Activated CD4-positive, alpha-beta T cell treated with anti-CD3 and anti-CD28 coated beads, Interleukin-2, amount 50 U/mL, for 4 hours (primary cell): ENCODE results near the gene ATG9B.

Experiments
- DNase-seq, 2 experiments: peaks; one replicate each; pipeline ENCODE4 v3.0.0-alpha.2; 2020

Gene ATG9B

DNA sequence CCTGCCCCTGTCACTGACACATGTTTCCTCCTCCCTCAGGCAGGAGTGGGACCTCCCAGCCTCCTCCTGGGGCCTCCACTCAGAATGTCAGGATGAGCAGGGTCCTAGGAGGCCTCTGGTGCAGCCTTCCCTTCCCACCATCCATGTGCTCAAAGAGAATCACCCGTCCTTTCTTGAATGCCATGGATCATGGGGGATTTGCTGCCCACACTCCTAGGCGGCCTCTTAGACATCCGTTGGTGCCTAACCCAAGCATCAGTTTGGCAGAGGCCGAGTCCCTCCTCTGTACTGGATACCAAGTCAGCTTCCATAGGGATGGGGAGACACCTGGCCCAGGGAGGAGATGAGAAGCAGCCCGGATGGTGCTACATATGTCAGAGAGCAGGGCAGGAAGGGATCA lies 26.5 kb downstream of the ATG9B start:
- no peak for DNase-seq

DNA sequence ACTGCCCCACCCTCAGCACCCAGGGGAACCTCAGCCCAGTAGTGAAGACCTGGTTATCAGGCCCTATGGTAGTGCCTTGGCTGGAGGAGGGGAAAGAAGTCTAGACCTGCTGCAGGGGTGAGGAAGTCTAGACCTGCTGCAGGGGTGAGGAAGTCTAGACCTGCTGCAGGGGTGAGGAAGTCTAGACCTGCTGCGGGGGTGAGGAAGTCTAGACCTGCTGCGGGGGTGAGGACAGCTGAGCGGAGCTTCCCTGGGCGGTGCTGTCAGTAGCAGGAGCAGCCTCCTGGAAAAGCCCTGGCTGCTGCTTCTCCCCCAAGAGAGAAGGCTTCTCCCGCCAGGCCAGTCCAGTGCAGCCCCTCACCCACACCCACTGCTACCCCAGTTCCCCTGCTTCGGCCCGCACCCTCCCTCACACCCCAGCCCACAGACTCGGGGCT lies 27.2 kb downstream of the ATG9B start:
- no peak for DNase-seq

DNA sequence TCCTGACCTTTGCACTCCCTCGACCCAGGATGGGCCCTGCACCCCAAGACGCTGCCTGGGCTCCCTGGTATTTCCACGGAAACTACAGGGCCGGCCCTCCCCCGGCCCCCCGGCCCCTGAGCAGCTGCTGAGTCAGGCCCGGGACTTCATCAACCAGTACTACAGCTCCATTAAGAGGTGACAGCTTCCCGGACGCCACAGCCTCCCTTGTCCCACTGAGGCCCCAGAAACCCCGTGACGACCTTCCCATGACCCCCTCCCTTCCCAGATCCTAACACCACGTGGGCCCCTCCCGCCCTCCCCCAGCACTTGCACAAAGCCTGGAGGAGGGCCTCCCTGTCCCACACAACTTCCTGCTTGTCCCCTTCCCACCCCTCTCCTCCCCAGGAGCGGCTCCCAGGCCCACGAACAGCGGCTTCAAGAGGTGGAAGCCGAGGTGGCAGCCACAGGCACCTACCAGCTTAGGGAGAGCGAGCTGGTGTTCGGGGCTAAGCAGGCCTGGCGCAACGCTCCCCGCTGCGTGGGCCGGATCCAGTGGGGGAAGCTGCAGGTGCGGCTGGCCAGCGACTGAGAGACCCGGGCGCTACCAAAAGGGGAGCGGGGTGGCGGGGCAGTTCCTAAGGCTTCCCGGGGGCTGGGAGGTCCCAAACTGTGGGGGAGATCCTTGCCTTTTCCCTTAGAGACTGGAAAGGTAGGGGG lies 27.8 kb downstream of the ATG9B start:
- DNase-seq: no peak

DNA sequence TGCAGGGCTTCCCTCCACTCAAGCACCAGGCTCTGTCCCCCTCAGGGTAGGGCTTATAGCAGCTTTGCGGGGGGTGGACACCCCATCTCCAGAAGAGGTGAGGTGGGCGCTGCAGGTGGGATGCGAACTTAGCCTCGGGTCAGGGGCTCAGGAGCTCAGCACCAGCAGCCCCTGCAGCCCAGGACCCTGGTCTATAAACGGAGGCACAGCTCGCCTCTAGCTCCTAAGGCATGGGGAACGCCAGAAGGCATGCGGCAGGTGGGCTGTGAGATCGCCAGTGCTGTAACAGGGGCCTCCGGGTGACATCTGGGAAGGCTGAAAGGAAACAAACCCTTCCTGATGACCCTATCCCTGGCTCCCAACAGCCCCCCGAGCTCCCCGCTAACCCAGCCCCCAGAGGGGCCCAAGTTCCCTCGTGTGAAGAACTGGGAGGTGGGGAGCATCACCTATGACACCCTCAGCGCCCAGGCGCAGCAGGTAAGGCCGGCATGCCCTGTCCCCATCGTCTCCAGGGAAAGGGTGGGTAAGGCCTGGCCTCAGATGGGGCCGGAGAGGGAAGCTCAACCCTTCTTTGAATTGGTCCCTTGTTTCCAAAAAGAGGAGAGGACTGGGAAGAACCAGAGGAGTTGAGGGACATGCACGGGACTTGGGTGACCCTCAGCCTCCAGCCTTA lies 29.3 kb downstream of the ATG9B start:
- DNase-seq: no peak

DNA sequence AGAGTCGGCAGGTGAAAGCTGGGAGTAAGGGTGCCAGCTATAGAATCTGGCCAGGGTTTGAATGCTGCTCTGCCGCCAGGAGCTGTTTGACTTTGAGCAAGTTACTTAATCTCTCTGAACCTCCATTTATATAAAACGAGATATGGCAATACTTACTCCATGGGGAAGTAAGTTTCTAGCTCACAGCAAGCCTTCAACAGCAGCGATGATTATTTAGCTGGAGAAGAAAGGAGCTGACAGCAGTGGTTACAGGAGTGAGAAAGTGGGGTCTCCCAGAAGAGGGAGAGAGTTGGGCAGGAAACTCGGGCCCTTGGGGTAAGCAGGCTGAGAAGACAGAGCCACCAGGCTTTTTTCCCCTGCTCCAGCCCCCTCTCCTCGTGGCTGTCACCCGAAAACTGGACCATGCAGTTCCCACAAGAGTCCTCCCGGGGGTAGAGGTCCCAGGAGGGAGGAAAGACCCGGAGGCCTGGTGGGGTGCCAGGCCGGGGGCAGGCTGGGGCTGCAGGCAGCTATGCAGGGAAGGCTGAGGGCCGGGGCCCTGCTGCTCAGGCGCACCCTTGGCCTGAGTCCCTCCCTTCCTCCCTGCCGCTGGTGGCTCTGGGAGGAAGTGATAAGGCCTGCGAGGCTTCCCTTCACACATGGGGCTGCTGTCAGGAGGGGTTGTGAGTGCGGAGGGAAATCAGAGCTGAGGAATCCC lies 30.0 kb downstream of the ATG9B start:
- DNase-seq: no peak

DNA sequence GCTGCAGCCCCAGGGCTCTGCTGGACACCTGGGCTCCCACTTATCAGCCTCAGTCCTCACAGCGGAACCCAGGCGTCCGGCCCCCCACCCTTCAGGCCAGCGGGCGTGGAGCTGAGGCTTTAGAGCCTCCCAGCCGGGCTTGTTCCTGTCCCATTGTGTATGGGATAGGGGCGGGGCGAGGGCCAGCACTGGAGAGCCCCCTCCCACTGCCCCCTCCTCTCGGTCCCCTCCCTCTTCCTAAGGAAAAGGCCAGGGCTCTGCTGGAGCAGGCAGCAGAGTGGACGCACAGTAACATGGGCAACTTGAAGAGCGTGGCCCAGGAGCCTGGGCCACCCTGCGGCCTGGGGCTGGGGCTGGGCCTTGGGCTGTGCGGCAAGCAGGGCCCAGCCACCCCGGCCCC lies 30.8 kb downstream of the ATG9B start:
- no peak for DNase-seq

DNA sequence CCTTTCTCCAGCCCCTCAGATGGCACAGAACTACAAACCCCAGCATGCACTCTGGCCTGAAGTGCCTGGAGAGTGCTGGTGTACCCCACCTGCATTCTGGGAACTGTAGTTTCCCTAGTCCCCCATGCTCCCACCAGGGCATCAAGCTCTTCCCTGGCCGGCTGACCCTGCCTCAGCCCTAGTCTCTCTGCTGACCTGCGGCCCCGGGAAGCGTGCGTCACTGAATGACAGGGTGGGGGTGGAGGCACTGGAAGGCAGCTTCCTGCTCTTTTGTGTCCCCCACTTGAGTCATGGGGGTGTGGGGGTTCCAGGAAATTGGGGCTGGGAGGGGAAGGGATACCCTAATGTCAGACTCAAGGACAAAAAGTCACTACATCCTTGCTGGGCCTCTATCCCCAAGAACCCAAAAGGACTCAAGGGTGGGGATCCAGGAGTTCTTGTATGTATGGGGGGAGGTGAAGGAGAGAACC lies 31.4 kb downstream of the ATG9B start:
- DNase-seq: no peak

DNA sequence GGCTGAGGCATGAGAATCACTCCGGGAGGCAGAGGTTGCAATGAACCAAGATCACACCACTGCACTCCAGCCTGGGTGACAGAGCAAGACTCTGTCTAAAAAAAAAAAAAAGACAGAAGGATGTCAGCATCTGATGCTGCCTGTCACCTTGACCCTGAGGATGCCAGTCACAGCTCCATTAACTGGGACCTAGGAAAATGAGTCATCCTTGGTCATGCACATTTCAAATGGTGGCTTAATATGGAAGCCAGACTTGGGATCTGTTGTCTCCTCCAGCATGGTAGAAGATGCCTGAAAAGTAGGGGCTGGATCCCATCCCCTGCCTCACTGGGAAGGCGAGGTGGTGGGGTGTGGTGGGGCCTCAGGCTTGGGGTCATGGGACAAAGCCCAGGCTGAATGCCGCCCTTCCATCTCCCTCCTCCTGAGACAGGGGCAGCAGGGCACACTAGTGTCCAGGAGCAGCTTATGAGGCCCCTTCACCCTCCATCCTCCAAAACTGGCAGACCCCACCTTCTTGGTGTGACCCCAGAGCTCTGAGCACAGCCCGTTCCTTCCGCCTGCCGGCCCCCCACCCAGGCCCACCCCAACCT lies 32.1 kb downstream of the ATG9B start:
- no peak for DNase-seq

DNA sequence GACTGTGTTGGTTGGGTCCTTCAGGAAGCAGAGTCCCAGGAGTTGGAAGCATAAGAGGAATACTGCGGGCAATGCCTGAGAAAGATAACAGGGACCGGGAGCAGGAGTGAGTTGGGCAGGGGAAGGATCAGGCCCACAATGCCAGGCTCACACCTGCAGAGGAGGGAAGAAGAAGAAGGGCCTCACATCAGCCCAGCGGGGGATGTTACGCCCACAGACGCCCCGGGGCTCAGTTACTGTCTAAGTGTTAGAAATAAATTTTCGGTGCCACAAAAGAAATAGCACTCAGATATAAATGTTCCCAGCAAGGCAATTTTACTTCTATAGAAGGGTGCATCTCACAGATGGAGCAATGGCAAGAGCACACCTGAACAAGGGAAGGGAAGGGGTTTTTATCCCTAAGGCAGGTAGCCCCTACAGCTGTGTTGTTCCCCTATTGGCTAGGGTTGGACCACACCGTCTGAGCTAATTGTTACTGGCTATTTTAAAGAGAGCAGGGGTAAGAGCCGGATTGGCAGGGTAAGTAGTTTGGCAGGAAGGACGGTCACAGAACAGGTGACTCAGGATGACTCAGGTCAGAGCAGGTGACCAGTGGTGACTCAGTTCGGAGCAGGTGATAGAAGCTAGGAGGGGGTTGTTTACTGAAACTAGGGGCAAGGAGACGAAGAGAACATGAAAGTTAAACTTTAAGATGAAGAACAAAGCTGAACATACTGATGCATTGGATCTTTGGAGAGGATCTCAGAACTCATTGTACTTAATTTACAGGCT lies 33.7 kb downstream of the ATG9B start, which contains the start of gene NOS3:
Gene NOS3 (plus strand): TSS at position 602 of the 771 bp plus-strand sequence. CDS start 2,787 bp downstream, outside the sequence.
- no peak for DNase-seq

DNA sequence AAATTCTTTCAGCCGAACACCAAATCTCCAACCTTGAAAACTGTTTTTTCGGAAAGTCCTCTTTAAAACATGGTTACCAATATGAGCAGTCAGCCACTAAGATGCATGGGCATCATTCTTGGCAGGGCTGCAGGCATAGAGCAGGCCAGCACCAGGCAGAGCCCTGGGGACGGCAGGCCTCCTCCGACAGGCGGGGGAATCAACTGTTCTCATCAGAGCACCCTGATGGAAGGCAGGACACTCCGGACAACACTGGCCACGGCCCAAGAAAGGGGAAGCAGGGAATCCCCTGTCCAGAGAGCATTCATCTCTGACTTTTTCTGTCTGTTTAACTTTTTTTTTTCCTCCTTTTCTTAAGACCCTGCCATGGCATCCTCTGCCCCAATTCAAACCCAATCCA lies 34.8 kb downstream of the ATG9B start:
- no peak for DNase-seq

DNA sequence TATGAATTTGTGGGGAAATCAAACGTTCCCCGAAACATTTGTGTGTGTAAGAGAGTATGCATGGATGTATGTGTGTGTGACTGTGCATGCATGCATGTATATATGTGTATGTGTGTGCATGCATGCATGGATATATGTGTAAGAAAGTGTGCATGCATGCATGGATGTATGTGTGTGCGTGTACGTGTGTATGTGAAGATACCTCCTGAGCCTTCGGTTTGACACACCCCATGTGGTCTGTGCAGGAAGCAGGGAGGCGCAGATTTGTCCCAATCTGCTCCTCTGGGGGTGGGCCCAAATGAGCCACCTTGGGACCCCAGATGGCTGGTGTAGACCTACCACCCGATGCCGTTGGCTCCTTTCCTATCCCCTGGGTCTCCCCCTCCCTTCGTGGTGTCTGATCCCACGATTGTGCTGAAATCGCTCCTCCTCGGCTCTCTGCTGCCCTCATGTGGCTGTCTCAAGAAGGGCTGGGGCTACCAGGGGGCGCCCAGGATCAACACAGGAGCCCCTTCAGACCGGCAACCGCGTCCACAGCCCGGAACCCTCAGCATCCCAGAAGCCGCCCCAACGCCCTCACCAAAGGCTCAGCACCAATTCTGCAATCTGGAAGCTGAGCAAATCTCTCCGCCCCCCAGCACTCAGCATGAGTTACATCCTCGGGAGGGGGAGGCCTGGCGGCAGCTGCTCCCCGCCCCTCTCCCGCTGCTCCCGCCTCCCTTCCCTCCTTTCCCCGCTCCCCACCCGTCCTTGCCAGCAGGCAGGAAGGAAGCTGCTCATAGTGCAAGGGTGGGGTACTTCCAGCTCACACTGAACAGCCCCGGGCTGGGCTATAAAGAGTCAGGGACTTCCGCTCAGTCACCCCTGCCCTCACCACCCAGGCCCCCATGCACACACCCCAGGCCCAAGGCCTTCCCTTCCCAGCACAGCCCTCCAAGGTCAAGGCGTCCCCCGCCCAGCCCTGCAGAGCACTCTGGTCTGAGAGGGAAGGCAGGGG lies 35.8 kb downstream of the ATG9B start:
- DNase-seq: peak; percentile 62 to 66

DNA sequence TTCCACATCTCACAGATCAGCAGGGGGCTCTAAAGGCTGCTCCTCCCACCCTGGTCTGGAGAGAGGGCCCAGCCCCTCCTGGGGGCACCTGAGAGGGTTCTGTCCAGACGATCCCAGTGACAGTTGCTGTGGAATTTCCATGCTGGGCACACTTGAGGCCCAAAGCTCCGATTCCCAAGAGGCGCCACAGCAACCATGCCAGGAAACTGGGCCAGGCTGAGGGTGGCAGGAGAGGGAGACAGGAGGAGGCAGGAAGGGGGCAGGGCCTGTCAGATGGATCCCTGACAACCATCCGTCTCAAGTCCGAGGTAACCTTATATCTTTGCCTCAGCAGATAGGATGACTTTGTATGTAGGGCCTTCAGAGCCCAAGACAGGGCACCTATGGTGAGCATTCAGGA lies 37.7 kb downstream of the ATG9B start:
- DNase-seq: no peak

DNA sequence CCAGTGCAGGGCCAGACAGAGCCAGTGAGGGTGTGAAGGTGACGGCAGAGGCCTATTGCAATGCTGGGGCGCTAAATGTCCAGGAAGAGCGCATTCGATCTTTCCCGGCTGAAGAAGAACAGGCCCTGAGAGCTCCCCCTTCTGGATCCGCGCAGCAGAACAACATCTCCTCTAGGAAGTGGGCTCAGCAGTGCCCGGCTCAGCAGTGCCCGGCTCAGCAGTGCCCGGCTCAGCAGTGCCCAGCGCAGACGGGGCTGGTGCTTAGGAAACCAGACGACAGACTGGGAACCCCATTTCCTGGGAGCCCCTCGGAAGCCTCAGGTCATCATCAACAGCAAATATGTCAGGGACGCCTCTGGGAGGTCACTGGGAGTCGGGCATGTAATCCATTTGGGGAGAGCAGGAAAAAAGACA lies 38.2 kb downstream of the ATG9B start:
- DNase-seq: peak; percentile 54 to 56

DNA sequence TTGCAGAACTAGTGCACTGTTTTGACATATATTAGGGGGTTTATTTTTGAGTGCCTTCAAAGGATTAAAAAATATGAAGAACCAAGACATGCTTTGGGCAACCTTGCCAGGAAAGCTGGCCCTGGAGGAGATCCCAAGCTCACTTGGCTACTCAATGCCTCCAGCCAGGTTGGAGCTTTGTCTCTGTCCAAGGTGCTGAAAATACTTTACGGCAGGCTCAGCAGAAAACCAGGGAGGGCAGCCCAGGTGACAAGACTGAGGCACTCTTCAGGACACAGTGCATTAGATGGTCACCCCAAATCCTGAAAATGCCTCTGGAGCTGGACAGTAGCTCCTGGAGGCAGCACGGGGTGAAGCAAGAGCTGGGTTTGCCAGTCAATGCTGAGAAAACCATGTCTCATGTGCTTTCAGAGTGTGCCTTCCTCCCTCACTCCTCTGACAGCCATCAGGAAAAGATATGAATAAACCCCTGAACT lies 40.4 kb downstream of the ATG9B start:
- no peak for DNase-seq

DNA sequence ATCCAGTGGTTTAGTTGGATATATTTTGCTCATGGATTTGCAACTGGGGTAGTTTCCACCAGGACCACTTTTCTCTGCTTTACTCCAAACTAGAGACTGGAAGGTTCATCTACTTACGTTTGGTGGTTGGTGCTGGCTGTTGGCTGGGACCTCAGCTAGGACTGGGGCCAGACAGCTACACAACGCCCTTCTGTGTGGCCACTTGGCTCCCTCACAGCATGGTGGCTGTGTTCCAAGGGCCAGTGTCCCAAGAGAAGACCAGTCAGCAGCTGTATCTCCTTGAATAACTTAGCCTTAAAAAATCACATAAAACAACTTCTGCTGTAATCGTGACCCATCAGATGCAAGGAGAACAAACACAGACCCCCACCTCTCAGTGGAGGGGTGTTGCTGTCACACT lies 41.9 kb downstream of the ATG9B start:
- no peak for DNase-seq

DNA sequence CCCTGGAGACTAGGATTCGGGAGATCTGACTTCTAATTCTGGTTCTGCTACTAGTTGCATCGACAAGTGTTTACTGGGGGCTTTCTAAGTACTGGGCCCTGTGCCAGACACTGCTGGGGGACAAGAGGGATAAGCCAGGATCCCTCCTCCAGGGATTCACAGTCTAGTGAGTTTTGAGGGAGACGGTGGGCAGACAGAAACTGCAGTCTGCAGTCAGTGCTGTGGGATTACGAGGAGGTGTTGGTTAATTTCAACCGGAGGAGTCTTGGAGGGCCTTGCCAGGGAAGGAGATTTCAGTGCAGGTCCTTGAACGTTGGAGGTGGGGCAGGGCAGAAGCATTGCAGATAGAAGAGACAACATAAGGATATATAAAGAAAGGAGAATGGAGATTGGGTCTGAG lies 42.6 kb downstream of the ATG9B start:
- DNase-seq: no peak

DNA sequence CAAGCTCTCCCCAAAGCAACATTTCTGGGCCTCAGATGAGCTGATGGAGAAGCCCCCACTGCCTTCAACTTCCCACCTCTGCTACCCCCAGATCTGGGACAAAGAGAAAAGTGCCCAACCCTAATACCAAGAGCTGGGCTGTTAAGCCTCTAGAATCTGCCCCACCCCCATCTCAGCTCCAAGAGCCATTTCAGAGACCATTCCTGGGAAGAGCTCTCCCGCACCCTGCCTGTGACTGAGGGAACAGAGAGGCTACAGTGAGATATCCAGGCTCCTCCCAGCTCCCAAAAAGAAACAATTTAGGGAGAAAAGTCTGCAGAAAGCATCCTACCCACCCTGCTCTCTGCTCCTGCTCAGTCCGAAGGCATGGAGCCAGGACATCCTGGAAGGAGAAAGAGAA lies 43.6 kb downstream of the ATG9B start:
- no peak for DNase-seq

DNA sequence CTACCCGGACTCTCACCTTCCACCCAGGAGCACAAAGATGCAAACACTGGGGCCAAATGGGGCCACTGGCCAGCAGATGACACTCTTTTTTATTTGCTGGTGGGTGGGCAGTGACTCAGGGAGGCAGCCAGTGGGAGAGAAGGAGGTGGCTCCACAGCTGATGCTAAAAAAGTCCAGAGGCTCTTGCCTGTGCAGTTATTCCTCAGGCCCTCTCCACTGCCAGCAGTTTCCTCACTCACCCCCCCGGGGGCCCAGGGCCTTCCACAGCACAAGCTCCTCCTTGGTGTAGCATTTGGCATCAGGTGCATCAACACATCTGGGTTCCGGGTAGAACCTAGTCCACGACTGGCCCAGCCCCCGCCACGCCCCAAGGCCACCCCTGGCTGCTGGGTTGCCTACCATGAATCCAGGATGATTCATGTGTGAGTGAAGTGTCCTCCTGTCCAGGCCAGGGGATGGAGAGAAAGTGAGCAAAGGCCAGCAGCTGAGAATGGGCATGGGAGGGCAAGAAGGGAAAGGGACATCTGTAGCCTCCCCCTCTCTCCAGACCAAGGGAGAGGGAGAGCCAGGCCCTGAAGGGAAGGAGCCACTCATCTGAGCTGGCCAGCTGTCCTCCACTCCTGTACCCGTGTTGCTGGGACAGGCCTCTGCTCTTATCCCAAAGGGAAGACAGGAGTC lies 44.4 kb downstream of the ATG9B start:
- no peak for DNase-seq

DNA sequence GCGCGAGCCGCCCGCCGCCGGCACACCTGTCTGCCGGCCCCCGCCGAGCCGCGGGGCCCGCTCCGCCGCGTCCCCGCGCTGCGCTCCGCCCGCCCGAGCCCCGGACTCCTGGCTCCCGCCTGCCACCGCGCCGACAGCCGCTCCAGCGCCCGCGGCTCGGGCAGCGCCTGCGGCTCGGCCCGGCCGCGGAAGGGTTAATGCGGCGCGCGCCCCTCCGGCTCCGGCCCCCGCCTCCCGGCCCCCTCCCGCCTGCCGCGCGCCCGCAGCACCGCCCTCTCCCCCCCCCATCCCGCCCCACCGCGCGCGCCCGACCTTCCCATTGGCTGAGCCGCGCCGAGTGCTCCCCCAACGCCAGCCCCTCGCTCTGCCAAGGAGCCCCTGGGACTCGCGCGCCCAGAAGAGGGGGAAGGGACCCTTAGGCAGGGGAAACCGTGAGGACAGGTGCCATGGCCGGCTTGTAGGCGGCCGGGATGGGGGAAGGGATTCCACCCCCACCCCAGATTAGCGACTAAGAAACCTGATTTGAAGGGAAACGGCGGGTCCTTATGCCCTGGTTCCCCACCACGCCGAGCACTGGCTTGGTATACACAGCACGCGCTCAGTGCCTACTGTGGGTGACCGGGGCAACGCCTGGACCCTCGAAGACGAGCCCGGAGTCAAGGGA lies 46.0 kb downstream of the ATG9B start, which contains the start of gene KCNH2:
Gene KCNH2 (minus strand): TSS at position 196 of the 664 bp plus-strand sequence. CDS start 408 bp downstream, outside the sequence.
- DNase-seq: no peak
